ENCODE data around the gene ABI2.
"Not testable (repeated sequence)": the region's sequence is repeated elsewhere in the genome, so short reads cannot be mapped to it uniquely, and the experiment has no call there.

Gene ABI2

DNA sequence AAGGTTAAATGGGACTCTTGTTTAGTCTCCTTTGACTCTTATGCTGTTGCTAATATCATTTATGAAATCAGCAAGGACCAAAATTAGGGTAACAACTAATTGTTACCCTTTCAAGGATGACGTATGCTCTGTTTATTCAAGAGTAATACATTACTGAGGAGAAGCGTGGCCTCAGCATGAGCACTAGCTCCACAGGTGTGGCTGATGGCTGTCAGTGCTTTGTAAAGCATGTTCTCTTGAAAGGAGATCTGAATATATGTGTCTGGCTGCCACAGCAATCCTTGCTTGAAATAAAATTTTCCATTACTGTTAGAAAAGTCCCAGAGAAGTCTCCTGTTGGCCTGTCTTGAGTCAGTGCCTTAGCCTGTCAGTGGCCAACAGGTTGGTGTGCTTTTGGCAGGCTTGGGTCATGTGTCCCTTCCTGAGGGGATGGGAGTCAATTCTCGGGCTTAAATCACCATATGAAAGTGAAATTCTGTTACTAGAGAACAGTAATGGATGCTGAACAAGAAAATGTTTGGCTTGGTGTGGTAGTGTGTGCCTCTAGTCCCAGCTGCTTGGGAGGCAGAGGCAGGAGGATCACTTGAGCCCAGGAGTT lies 32.7 kb downstream of the ABI2 start:
- no peak for DNase-seq

DNA sequence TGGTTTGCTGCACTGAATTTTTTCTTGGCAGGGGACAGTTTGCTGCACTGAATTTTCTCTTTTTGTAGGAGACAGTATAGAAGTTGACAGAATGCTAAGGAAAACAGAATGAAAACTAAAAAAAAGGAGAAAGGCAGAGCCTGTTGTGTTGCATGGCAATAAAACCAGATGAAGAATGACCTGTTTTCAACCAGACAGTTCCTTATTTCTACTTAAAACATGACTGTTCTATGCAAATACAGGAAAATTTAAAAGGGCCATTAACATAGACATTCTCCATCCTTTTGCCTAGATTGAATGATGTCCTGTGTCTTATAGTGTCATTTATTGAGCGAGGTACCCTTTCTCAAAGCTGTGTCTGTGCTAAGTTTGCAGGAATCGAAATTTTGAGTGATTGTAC lies 33.3 kb downstream of the ABI2 start:
- no peak for DNase-seq

DNA sequence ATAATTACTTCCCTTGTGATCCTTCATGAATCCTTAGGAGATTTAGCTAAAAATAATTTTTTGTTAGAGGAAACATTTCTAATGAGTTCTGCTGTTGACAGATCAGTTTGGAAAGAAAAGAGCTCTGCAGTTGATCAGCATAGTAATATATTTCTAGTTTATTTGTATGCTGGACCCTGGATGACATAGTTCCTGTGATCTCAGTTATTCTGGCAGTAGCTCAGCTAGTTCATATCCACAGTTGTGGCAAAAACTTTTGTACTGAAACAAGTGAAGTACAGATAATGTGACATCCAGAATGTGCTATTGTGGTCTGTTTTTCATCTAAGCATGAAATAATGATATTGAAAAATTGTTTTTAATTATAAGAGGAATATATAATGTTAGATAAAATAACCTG lies 33.7 kb downstream of the ABI2 start:
- no peak for DNase-seq

DNA sequence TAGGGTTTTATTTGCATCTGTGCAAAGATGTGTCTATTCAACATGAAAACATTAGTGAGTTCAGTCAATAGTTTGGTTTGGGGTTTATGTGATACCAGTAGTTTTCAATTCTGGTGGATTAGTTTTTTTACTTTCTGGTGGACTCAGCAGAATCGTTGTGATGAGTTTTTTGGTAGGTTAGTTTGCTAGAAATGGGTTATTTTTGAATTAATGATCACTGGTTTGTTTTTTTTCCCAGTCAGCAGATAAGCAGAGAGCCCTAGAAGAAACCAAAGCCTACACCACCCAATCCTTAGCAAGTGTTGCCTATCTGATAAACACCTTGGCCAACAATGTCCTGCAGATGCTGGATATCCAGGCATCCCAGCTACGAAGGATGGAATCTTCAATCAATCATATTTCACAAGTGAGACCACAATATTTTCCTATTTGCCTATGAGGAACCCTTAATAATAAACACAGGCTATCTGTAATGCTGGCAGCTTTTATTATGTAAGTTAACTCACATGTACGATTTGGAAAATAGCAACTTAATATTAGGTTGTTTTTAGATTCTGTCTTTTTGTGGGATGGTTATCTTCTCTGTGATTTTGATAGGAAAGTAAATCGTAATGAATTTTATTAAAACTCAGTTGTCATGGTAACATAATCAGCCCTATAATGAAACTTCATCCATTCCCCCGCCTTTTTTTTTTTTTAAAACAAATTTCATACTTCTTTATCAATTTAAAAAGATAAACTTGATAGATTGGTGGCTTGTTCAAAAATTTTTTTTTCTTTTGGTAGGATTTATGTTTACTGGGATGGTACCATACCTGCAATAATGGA lies 38.7 kb downstream of the ABI2 start:
- DNase-seq, result no peak

DNA sequence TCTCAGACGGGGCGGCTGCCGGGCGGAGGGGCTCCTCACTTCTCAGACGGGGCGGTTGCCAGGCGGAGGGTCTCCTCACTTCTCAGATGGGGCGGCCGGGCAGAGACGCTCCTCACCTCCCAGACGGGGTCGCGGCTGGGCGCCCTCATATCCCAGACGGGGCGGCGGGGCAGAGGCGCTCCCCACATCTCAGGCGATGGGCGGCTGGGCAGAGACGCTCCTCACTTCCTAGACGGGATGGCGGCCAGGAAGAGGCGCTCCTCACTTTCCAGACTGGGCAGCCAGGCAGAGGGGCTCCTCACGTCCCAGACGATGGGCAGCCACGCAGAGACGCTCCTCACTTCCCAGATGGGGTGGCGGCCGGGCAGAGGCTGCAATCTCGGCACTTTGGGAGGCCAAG lies 44.5 kb downstream of the ABI2 start:
- DNase-seq, result not testable (repeated sequence)

DNA sequence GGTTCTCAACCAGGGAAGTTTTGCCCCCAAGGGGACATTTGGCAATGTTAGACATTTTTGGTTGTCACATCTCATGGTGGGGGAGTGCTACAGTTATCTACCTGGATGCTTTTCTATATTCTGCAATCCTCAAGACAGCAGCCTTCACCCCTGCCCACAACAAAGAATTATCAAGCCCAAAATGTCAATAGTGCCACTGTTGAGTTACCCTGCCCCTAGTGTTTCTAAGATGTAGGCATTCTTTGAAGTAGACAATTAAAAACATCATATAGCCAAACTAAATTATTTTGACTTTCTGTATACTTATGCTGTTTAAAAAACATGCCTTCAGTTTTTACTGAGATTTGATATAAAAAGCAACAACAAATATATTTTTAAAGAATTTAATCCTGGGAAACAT lies 48.0 kb downstream of the ABI2 start:
- DNase-seq, result no peak

DNA sequence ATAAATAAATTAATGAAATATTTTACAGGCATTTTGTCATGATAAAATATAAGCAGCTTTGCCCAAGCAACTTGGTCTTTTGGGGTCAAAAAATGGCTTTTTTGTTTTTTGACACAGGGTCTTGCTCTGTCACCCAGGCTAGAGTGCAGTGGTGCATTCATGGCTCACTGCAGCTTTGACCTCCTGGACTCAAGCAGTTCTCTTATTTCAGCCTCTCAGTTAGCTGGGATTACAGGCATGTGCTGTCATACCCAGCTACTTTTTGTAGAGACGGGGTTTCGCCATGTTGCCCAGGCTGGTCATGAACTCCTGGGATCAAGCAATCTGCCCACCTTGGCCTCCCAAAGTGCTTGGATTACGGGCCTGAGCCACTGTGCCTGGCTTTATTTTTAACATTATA lies 51.0 kb downstream of the ABI2 start:
- no peak for DNase-seq

DNA sequence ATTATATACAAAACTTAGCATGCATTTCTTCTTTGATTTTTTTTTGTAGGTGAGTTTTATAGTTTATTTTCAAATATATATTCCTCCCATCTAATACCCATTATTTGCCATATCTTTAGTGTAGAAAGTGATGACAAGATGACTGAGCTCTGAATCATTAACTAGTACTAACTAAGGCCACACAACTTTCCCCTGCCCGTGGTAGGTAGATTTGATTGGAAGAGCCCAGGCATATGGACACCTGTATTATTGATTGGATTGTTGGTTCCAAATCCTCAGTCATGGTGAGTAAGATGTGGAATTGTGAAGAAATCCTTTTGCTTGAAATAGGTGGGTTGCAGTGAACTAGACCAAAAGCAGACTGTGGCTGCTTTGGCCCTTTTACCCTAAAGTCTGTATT lies 54.8 kb downstream of the ABI2 start:
- no peak for DNase-seq

DNA sequence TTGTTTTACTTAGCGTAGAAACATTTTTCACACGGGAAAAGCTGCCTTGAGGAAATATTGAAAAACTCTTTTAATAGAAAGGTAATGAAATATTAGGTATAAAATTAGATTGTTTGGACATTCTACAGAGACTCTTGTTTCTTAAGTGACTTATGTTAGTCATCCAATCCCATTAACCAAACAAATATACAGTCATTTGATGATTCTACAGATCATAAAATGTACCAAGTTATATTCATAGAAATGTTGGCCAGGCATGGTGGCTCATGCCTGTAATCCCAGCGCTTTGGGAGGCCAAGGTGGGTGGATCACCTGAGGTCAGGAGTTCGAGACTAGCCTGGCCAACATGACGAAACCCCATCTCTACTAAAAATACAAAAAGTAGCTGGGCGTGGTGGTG lies 60.0 kb downstream of the ABI2 start:
- DNase-seq, result not testable (repeated sequence)

DNA sequence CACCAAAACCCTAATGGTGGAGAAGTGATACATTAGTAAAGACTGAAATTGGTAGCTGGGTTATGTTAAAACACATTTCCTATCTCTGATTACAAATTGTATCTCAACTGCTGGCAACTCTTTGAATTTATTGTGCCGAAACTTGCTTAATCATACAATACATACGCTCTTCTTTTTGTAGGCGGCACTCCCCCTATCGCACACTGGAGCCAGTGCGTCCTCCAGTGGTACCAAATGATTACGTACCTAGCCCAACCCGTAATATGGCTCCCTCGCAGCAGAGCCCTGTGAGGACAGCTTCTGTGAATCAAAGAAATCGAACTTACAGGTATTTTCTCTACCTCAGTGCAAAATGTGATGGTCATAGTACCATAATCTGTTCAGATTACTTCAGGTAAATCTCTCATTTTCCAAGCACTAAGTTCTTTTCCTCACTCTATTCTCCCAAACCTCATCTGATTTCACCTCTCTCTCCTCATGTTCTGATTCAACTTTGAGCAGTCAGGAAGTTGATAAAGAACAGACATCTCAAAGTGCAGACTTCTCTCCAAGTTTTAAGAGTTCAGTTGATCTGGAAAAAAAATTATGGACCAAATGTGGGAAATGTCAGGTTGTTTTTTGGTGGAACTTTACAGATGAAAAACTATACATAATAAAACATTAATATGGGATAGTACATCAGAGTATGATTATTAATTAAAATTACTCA lies 66.5 kb downstream of the ABI2 start:
- no peak for DNase-seq

DNA sequence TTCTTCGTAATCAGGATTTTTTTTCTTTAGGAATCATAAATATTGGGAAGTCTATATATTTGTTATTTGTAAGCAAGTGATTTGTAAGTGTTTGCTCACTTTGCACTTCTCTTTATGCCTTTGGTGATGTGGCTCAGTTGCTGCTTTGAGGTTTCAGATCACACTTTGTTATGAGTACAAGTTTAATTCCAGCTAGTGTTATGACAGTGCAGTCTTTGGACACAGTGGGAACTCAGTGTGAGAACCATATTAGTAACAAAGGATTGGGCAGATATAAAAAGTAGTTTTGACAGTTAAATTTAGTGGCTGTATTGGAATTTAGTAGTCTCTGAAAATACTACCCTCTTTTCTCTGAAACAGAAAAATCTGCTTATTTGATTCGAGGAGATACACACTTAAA lies 67.7 kb downstream of the ABI2 start:
- no peak for DNase-seq

DNA sequence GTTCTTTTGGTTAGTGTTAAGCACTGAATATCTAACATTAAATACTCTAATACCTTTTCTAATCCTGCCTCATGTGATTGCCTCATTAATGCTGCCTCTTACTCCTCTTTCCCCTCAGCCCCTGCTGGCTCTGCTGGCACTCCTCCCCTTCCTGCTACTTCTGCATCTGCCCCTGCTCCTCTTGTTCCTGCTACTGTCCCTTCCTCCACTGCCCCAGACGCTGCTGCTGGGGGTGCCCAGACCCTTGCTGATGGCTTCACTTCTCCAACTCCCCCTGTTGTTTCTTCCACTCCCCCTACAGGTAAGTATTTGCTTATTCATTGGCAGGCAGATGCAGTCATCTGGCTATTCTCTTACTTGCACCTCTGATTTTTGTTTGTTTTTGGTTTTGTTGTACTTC lies 68.5 kb downstream of the ABI2 start:
- no peak for DNase-seq

DNA sequence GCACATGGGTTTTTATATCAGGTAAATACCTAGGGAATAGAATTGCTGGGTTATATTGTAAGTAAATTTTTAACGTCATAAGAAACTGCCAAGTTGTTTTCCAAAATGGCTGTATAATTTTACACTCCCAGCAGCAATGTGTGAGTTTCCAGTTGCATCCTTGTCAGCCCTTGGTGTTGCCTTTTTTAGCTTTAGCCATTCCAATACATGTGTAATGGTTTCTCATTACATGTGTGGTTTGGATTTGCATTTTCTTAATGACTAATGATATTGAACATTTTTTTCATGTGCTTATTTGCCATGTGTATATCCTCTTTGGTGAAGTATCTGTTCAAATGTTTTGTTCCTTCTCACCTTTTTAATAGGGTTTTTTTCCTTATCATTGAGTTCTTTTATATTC lies 70.8 kb downstream of the ABI2 start:
- DNase-seq, result no peak

DNA sequence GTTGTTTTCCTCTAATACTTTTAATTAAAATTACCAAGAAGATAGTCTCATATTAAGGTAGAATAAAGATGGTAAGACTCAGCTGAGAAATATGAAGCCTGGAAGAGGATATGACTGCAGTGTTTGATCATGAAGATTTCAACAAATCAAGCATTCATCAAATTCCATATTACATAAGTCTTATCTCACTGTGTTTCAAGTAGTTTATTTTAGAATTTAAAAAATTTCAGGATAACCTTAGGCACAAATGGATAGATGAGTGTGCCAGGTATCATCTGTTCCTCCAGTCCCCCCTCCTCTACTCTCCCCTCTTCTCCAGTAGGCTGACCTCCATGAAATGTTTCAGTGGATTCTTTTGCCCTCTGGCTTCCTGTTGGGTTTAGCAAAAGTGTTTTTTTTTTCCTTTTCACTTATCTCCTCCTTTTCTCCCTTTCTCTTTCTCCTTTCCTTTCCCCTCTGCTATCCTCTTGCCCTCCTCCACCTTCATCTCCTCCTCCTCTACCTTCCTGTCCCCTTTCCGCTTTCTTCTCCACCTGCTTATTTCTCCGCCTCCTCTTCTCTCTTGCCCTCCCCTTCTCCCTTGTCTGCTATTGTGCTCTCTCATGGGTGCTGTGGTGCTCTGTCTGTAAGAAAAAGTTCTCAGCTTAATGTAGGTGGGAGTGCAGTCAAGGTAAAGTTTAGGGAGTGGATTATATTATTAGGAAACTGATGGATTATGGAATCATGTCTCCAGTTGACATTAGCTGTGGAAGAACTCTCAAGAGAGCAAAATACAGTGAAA lies 72.8 kb downstream of the ABI2 start:
- DNase-seq, result no peak

DNA sequence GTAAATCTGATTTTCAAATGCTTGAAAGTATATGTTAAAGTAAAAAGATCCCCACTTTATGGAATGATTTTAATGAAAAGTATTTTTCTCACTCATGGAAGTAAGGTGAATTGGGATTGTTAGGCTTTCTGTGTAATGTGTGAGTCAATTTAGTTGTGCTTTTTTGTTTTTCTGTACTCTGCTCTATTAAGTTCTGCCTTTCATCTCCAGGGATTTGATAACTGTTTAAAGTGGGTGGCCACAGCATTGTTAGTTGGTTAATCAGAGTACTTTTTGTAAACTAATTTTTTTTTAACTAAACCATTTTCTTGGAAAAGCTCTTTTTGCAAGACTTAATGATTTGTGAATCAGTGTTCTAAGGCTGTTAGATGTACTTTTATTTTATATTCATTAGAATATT lies 76.8 kb downstream of the ABI2 start:
- DNase-seq, result no peak

DNA sequence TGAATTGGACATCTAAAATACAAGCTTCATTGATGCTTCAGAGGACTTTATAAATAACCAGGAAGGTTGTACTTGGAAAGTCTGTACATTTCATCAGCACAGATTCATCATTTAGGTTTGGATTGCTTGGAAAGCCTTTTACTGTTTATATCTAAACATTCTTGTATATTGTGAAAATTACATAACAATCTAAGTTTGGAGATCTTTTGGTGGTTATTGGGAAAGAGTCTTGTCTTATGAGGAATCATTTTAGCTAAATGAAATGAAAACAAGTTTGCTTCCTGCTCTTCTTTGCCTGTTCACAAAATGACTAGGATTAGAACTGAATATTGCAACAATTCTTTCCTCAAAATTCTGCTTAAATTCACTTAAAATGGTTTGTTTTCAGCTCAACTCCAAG lies 79.3 kb downstream of the ABI2 start:
- no peak for DNase-seq

DNA sequence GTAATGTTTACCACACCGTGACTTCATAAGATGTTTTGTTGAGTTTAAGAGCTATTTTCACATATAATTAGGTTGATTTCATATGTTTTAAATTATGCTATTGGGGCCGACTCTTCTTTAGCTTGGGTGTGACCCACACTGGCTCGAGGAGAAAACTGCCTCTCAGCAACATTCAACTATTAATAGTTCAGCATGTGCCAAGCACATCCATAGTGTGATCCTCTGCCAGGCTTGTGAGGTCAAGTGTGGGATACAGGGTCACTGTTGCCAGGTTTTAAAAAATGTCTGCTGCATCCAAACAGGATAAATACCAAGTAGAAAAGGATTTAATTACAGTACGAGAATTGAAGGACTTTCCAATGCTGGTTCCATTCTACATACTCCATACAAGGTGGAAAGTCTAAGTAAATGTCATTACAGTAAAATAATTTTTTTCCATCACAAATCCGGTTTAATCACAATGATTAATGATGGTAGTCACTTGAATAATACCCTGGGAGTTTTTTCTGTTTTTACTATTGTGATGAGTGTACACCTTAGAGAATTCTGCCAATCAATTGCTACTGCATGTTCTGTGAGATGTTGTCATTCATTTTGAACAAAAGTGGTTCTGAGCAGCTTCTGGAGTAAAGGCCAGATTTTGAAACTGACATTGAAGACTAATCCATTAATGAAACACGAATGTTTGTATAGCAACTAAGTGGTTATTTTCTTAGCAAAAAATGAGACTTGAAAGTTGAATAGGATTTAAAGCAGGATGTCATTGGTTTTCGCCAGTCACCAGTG lies 84.5 kb downstream of the ABI2 start:
- no peak for DNase-seq

DNA sequence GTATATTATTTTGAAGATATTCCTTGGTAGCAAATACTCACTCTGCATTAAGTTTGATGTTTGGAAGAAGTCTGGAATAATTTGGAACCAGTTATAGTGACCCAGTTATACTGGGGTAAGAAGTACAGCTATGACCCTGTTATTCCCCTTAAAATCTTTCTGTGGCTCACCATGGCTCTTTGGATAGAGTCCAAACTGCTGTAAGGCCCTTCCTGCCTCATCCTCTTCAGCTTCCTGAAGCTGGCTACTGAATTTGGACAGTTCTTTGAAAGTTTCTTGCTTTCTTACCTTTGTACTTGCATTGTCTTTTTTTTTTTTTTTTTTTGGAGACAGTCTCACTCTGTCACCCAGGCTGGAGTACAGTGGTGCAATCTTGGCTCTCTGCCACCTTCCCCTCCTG lies 85.6 kb downstream of the ABI2 start:
- DNase-seq, result no peak

DNA sequence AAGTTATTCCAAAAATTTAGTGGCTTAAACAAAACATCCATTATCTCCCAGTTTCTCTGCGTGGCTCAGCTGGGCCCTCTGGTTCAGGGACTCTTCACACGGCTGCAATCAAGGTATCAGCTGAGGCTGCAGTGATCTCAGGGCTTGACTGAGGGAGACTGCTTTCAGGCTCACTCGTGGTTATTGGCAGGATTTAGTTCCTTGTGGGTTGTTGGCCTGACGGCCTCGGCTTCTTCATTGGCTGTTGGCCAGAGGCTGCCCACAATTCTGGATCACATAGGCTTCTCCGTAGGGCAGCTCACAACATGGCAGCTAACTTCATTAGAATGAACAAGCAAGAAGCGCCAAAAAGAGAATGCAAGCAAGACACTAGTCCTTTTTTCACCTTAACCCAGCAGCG lies 90.1 kb downstream of the ABI2 start:
- no peak for DNase-seq

DNA sequence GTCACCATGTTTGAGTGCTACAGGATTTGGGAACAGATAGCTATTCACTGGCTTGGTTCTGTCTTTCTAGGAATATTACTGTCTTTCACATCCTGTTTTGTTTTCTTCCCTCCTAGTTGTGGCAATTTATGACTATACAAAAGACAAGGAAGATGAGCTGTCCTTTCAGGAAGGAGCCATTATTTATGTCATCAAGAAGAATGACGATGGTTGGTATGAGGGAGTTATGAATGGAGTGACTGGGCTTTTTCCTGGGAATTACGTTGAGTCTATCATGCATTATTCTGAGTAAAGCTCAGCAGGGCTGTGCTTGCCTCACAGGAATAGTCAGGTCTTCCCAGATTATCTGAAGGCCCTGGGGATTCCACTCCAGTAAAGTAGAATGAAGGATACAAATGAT lies 98.9 kb downstream of the ABI2 start:
- no peak for DNase-seq

DNA sequence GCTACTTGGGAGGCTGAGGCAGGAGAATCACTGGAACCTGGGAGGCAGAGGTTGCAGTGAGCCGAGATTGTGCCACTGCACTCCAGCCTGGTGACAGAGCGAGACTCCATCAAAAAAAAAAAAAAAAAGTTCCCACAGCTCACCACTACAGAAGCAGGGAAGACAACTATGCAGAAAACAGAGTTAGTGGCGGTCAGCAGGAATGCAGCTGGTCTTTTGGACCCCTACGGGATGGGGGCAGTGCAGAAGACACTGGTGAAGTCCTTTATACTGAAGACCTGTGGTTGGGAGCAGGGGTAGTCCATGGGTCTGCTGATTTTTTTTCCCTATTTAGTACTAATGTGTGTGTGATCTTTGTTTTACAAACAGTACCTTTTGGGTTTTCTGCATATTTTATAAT lies 101.4 kb downstream of the ABI2 start:
- not testable (repeated sequence) for DNase-seq

DNA sequence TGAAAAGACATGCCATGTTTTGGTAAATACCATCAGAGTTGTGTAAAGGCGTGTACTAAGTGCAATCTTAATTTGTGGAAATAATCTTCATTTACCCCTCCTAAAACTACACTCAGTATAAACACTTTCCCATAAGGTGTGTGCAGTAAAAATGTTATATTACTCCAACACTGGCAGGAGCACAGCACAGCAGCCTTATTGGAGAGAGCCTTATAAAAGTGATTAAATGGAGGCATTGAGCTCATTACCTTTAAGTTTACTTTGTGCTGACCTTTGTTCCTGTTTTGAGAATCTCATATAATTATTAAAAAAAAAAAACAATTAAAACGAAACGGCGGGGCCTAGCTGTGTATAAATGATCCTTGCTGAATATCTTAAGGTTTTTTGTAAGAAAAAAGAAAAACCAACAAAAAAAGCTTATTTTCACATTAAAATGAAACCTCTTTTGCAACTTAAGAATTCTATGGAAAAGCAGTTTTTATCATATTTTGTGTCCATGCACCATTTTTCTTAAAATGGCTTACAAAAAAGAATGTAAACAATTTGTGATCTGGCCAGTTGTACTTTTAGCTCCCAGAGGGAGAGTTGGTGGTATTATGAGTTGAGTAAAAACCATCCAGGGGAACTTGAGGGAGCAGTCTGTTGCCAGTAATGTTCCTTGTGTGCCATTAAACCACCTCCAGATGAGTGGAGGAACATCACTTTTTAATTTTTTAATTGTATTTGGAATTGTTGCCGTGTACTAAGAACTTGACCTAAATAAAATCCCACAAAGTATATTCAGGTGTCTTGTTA lies 103.4 kb downstream of the ABI2 start:
- DNase-seq, result no peak

All from activated effector memory CD4-positive, alpha-beta T cell treated with anti-CD3 and anti-CD28 coated beads, Interleukin-2, amount 50 U/mL, for 16 hours (primary cell).